ENCODE measurements around the gene DOHH.
"Not testable (repeated sequence)": the region's sequence is repeated elsewhere in the genome, so short reads cannot be mapped to it uniquely, and the experiment has no call there.

DOHH gene

DNA sequence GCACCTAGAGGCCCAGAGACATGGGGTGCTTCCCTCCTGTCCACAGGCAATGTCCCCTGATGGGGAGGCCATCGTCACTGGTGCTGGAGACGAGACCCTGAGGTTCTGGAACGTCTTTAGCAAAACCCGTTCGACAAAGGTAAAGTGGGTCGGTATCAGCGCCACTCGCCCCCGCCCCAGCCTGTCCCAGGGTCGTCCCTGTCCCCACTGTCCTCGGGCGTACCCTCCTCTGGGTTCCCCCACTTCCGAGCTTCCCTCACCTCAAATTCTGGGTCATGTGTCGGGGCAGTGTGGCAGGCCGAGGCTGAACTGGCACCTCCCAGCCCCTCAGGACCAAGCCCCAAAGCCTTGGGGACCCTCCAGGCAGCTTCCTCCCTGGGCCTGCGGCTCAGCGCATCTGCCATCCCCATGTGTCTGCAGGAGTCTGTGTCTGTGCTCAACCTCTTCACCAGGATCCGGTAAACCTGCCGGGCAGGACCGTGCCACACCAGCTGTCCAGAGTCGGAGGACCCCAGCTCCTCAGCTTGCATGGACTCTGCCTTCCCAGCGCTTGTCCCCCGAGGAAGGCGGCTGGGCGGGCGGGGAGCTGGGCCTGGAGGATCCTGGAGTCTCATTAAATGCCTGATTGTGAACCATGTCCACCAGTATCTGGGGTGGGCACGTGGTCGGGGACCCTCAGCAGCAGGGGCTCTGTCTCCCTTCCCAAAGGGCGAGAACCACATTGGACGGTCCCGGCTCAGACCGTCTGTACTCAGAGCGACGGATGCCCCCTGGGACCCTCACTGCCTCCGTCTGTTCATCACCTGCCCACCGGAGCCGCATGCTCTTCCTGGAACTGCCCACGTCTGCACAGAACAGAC is 34.1 kb upstream of the DOHH start:
- no peak for DNase-seq (ENCODE audit: low read depth)

DNA sequence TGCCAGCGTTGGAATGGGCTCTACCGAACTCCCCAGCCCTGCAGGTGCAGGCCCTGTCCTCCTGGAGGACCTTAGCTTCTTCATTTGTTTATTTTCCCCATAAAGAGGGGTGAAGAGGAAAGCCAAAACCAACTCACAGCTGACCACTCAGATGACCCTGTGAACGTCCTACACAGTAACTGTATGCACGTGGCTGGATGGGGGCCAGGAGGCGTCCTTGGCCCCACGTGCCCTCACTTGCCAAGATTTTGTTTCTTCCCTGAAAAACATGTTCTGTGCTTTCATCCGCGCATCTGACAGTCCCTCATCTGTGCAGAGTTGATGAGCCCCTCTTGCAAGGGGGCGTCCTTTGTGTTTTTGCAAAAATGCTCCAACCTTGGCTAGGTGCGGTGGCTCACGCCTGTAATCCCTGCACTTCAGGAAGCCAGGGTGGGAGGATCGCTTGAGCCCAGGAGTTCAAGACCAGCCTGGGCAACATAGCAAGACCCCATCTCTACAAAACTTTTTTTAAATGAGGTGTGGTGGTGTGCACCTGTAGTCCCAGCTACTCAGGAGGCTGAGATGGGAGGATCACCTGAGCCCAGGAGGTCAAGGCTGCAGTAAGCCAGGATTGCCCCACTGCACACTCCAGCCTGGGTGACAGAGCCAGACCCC is 33.2 kb upstream of the DOHH start:
- DNase-seq (ENCODE audit: low read depth): no peak

DNA sequence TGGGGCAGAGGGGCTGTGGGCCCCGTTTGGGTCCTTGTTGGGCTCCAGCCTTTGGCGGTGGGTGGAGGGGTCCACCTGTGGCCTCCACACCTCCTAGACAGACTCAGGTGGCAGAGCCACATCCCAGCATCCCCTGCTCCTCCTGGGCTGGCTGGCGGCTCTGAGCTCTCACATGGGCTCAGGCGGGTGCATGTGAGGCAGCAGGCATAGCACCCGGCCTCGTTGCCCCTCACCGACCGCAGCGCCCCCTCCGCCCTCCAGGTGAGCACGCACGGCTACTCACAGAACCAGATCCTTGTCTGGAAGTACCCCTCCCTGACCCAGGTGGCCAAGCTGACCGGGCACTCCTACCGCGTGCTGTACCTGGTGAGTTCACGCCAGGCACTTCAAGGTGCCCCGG is 32.6 kb upstream of the DOHH start:
- no peak for DNase-seq (ENCODE audit: low read depth)

DNA sequence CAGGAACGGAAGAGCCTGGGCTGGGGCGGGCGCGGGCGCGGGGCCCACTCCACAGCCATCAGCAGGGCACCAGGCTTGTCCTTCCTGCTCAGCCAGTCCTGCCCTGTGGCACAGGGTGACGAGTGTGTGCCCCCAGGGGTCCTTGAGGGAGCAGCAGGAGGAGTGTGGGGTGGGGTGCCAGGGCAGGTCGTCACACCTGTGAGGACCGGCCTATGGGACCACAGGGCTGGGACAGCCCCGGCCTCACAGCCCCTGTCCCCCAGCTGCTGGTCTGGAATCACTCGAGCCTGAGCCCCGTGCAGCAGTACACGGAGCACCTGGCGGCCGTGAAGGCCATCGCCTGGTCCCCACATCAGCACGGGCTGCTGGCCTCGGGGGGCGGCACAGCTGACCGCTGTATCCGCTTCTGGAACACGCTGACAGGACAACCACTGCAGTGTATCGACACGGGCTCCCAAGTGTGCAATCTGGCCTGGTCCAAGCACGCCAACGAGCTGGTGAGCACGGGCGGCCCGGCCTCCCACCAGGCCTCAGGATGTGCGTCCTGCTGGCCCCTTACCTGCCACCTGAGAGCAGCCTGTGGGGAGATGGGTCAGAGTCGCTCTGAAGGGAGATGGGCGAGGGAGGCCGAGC is 31.8 kb upstream of the DOHH start:
- no peak for DNase-seq (ENCODE audit: low read depth)

DNA sequence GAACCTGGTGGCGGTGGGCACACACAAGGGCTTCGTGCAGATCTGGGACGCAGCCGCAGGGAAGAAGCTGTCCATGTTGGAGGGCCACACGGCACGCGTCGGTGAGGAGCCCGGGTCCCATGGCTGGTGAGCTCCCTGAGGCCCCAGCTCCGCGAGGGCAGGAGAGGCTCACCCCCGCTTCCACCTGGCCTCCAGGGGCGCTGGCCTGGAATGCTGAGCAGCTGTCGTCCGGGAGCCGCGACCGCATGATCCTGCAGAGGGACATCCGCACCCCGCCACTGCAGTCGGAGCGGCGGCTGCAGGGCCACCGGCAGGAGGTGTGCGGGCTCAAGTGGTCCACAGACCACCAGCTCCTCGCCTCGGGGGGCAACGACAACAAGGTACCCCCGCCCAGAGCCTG is 31.2 kb upstream of the DOHH start:
- DNase-seq (ENCODE audit: low read depth): no peak

DNA sequence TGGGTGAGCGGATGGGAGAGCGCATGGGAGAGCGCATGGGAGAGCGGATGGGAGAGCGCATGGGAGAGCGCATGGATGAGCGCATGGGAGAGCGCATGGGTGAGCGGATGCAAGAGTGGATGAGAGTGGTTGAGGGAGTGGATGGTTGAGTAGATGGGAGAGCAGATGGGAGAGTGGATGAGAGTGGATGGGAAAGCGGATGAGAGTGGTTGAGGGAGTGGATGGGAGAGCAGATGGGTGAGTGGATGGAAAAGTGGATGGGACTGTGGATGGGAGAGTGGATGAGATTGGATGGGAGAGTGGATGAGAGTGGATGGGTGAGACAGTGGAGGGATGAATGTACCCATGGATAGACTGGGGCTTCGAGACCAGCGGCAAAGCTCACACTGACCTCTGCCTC is 29.9 kb upstream of the DOHH start:
- no peak for DNase-seq (ENCODE audit: low read depth)

DNA sequence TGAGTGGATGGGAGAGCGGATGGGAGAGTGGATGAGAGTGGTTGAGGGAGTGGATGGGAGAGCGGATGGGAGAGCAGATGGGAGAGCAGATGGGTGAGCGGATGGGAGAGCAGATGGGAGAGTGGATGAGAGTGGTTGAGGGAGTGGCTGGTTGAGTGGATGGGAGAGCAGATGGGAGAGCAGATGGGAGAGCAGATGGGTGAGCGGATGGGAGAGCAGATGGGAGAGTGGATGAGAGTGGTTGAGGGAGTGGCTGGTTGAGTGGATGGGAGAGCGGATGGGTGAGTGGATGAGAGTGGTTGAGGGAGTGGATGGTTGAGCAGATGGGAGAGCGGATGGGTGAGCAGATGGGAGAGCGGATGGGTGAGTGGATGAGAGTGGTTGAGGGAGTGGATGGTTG is 28.8 kb upstream of the DOHH start:
- DNase-seq (ENCODE audit: low read depth): not testable (repeated sequence)

DNA sequence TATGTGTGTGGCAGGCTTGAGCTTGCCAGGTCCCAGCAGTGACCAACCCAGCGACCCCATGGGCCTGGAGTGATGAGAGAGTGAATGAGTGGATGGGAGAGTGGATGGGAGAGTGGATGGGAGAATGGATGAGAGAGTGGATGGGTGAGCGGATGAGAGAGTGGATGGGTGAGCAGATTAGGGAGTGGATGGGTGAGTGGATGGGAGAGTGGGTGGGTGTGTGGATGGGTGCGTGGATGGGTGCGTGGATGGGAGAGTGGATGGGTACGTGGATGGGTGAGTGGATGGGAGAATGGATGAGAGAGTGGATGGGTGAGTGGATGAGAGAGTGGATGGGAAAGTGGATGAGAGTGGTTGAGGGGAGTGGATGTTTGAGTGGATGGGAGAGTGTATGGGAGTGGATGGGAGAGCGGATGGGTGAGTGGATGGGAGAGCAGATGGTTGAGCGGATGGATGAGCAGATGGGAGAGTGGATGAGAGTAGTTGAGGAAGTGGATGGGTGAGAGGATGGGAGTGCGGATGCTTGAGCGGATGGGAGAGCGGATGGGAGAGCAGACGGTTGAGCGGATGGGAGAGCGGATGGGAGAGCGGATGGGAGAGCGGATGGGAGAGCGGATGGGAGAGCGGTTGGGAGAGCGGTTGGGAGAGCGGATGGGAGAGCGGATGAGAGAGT is 28.2 kb upstream of the DOHH start:
- no peak for DNase-seq (ENCODE audit: low read depth)

DNA sequence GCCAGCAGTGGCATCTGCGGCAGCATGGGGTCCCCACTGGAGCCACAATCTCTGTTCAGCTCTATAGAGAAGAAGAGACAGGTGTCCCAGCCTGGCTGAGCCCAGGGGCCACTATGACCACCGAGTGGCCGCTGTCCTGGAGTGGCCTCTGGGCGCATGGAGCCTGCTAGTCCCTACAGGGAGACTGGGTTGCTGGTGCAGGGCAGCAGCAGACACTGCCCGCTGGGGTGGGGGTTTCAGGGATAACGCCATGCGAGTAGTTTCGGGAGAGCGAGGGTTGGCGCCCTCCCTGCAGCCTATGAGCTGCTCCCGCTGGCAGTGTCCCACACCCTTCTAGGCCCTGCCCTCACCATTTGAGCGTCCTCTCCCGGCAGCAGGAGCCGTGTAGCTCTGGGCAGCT is 27.6 kb upstream of the DOHH start:
- DNase-seq (ENCODE audit: low read depth): no peak

DNA sequence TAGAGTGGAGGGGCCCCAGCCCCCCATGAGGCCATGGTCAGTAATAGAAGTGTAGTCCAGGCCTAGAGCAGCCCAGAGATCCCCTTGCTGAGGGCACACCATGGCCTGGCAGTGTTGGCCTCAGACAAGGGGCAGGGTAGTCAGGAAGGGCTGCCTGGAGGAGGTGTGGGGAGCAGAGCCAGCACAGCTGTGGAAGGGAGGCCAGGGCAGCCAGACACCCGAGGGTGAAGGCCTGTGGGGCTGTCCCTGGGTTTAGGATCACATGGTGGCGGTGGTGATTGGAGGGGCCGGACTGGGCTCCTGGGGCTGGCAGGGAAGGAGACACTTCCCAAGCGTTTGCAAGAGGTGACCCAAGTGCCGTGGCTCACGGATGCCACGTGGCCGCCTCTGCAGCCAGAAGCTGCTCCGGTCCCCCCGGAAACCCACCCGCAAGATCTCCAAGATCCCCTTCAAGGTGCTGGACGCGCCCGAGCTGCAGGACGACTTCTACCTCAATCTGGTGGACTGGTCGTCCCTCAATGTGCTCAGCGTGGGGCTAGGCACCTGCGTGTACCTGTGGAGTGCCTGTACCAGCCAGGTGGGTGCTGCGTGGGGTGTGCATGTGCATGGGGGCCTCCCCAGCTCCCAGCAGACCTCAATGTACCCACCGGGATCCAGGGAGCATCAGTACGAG is 26.9 kb upstream of the DOHH start:
- DNase-seq (ENCODE audit: low read depth): no peak

DNA sequence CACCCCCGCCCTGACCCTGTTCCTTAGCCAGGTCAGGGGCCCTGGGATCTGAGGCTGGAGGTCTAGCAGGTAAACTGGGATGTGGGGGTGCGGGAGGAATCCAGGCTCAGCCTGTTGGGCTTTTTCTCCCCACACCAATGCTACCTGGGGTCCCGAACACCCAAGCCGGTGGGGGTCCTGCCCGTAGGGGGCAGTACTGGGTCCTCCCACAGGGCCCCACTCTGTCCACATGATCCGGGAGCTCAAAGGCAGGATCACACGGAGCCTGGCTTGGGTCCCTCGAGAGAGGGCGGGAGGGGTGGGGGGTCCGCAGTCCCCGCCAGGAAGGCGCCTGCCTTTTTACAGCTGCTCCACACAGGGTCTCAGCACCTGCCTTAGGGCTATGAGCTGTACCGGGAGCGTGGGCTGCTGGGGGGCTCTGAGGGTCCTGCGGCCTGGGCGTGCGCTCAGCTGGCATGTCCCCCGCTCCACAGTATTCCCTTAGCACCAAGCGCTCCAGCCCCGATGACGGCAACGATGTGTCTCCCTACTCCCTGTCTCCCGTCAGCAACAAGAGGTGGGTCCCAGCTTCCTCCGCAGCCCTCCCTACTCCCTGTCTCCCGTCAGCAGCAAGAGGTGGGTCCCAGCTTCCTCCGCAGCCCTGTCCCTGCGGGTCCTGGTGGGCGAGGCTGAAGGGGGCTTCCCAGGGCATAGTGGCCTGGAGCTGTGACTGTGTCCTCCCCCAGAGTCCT is 26.2 kb upstream of the DOHH start:
- no peak for DNase-seq (ENCODE audit: low read depth)

DNA sequence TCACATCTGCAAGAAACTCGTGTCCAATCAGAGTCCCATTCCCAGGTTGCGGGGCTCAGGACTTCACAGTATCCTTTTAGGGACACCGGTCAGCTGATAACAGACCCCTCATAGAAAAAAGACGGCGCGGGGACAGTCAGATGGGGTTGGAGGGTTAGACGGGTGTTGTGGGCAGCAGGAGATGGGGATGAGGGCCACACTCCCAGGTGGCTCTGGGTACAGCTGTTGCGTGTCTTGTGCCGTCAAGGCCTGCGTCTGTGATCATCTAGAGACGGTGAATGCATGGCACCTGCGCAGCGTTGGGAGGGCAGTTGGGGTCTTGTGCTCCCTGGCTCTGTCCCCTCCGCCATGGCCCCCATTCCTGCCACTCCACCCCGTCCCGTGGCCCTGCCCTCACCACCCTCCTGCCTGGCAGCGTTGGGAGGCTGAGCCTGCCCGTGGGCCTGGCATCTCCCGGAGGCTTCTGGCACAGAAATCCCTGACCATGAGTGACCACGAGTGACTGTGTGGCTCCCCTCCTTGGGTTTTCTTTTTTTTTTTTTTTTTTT is 24.5 kb upstream of the DOHH start:
- no peak for DNase-seq (ENCODE audit: low read depth)

DNA sequence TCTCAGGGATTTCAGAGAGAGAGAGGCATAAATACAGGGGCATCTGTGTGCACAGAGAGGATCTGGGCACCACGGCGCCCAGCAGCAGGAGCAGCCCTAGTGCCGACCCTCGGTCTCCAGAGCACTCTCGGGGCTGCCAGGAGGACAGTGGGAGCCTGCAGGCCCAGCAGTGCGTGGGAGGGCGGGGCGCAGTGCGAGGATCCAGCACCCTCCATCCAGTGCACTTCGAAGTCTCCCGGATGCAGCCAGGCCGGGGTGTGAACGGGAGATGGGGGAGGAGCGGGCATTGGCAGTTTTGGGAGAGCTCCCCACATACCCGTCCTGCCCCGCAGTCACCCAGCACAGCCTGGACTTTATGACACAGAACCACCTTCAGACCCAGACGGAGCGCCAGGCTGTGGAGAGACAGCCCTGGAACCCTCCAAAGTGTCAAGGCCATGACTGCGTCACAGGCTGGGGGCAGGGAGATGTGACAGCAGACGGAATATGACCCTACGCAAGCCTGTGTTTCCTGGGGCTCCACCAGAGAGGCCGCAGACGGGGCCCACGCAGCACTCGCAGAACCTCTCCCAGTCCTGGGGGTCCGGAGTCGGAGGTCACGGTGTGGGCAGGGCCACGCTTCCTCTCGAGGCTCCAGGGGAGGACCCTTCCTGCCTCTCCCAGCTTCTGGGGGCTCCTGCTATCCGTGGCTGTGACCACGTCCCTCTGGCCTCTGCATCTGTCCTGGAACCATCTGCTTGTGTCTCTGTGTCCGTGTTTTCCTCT is 23.8 kb upstream of the DOHH start:
- no peak for DNase-seq (ENCODE audit: low read depth)

DNA sequence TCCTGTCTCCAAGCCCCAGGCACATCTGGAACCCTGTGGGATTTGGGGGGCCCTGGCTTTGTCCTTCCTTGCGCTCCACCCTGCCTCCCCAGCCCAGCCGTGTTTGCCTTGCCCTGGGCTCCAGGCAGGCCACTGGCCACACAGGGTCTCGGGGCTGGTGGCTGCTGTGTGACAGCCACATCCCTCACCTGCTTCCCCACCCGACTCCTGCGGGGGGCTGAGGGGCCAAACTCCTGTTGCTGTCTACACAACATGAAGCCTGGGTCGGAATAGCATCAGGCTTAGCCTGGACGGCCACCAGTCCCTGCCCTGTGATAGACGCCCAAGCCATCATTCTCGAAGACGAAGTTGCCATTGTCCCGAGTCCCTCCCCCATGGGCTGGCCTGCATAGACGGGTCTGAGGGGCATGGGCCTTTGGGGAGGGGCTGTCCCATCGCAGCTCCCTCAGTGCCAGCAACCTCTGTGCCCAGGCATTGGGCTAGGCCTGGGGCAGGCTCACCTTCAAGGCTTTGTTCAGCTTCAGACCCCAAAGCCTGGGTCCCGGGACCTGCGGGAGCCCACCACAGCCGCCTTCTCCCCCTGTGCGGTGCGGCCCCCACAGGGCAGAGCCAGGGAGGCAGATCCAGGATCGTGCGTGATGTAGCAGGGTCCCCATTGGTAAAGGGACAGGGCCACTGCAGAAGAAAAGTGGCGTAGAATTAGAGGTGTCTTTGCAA is 23.0 kb upstream of the DOHH start:
- no peak for DNase-seq (ENCODE audit: low read depth)

DNA sequence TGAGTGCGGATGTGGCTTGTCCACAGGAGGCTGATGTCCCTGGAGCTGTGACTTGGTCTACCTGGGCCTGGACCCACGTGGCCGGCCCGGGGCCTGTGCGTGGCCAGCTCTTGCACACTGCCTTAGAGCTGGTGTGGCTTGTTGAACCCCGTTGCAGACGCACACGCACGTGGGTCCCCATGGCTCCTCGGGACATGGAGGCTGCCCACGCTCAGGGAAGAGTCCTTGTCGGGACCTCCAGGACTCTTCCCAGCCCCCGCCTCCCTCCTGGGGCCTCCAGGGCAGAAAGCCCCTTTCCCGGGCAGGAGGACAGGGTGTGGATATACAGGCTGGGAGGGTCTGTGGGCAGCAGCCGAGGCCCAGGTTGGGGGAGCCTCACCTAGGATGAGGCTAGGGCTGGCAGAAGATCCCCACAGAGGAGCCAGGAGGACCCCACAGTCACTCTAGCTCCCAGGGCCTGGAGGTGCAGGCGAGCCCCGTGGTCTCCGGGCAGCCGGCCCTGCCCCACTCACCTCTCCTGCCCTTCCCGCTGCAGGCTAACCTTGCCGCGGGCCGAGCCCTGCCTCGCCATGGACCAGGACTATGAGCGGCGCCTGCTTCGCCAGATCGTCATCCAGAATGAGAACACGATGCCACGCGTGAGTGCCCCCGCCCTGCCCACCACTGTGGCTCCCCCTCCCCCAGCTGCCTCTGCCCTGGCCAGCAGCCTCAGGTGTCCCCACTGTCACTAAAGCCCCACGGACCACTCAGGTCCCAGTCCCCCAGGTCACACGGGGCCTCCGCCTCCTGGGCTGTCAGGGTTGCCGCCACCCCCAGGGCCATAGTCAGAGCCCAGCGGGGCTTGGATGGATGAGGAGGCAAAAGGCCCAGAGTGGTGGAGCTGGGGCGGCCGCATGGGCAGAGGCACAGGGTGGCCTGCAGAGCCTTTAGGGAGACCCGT is 22.2 kb upstream of the DOHH start:
- DNase-seq (ENCODE audit: low read depth): no peak

DNA sequence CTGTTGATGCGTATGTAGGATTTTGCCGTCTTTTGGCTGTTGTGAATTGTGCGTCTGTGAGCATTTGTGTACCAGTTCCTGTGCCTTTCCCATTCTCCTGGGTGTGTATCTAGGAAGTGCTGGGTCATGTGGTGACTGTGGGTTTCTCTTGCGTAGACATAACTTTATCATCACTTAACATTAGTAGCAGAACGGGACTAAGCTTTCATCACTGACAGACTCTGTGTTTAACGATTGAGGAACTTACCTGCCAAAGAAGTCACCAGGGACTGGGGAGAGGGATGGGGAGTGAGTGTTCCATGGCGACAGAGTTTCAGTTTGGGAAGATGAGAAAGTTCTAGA is 20.6 kb upstream of the DOHH start:
- DNase-seq (ENCODE audit: low read depth): no peak

DNA sequence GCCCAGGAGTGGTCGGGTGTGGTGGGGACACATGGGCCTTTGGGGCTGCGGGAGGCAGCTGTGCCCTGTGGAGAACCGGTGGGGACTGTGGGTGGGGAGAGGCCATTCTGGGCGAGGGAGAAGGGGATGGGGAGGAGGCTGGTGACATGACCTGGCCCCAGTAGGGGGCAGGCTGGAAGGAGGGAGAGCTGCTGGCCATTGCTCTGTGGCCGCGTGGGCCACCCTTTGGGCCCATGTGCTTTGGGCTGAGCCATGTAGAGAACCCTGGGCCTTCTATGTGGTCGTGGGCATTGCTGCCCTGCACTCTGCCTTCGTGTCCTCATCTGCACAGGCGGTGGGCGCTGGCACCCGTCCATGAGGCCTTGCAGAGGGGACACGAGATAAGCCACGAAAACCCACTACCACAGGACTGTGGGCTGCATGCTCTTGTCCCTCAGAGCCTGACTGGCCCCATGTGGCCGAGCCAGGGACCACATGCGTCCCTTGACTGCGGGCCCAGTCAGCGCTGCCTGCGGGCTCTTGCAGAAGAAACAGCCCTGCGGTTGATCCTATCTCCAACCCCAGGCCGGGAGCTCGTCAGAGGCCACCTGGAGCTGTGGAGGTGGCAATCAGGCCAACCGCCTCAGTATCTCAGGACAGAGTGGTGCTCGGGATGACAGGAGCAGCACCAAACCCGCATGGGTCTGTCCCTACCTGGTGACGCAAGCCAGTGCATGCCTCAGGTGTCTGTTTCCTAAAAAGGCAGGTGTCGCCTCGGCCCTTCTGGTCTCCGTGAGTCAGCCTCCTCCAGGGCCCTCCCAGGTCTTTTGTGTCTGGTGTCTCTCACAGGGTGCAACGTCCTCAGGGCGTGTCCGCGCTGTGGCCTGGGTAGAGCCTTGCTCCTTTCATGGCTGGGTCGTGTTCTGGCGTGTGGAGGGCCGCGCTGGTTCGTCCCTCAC is 20.0 kb upstream of the DOHH start:
- no peak for DNase-seq (ENCODE audit: low read depth)

DNA sequence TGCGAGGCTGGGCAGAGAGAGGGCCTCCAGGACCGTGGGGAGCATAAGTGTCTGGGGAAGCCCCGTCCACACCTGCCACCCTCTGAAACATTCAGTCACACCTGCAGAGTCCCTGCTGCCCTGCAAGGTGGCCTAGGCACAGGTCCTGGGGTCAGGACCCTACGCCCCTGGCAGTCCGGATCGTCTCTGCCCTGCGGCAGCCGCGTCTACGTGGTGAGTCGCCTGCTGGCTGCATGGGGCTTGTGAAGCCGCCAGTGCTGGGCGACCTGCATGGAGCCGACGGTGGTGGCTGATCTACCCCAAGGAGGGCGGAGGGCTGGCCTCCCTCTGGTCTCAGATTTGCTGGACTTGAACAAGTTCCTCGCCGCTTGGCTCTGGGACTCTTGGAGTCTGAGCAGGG is 18.7 kb upstream of the DOHH start:
- no peak for DNase-seq (ENCODE audit: low read depth)
